Activated CD4-positive, alpha-beta memory T cell treated with anti-CD3 and anti-CD28 coated beads for 36 hours (primary cell): Measurements from ENCODE around the gene MORC3. TPM values are rescaled to one million over a fixed set of nuclear protein-coding genes. Genes with fewer than 3 reads are reported as not detected.
"Not testable (repeated sequence)": the region's sequence is repeated elsewhere in the genome, so short reads cannot be mapped to it uniquely, and the experiment has no call there.

ENCODE experiments used
- CTCF ChIA-PET: fragments of 350-600 bp; sonication (Branson Sonifier 250); formaldehyde crosslinking; loops from one replicate; lab custom pipeline; 2021; ENCODE audit warnings: antibody characterized with exemption, inconsistent platforms; lab: Charles Lee
- POLR2A ChIA-PET: fragments of 350-600 bp; sonication (Branson Sonifier 250); formaldehyde crosslinking; loops from one replicate; lab custom pipeline; 2021; ENCODE audit warnings: antibody characterized with exemption; lab: Charles Lee
- DNase-seq: peaks from one replicate; pipeline ENCODE4 v3.0.0-alpha.2; 2020
- H3K27ac Mint-ChIP-seq: one replicate; pipeline ENCODE4 v1.8.0; 2021; ENCODE audit warnings: mixed read lengths
- H3K27me3 Mint-ChIP-seq: one replicate; pipeline ENCODE4 v1.8.0; 2021; ENCODE audit warnings: mixed read lengths
- H3K36me3 Mint-ChIP-seq: one replicate; pipeline ENCODE4 v1.8.0; 2021; ENCODE audit warnings: mixed read lengths
- H3K4me1 Mint-ChIP-seq: one replicate; pipeline ENCODE4 v1.8.0; 2021; ENCODE audit warnings: low read depth, mixed read lengths
- H3K4me3 Mint-ChIP-seq: one replicate; pipeline ENCODE4 v1.8.0; 2021; ENCODE audit warnings: mild to moderate bottlenecking, mixed read lengths
- H3K9me3 Mint-ChIP-seq: one replicate; pipeline ENCODE4 v1.8.0; 2021; ENCODE audit warnings: mixed read lengths
- intact Hi-C: fragments of 100-400 bp; cut with micrococcal nuclease; formaldehyde crosslinking; loops from one replicate; pipeline ENCODE4 v1.15.1; 2023
- total RNA-seq, 2 experiments: library from RNA; stranded (reverse); gene quantifications; one replicate each; pipeline ENCODE4 v1.2.3, GENCODE V29; 2021

Gene MORC3
- total RNA-seq, 2 experiments from 2014 or later = 27.7 to 30.0 TPM

DNA sequence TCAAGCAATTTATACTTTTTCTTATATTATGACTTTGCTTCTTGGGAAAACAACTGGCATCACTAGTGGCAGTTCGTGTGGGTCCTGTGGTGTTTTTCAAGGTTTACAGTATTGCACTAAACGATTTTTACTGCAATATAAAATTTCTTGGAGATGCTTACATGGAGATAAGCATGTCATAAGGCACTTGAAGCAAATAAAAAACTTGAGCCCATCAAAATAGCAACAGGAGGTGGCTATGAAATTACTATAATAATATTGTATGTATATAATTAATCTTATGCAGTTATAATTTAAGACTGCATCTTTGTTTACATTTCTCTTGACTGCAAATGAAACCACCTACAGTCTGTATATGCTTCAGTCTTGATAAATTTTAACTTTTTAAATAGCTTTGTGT, 35.9 kb downstream of the MORC3 start:
- intact Hi-C loops = no loop called here
- Mint-ChIP-seq H3K27me3 (no peaks in the 10 kb centered on the region), H3K27ac (no peak overlapping the region), H3K9me3 (no peaks in the 10 kb centered on the region), H3K4me3 (no peak overlapping the region), H3K4me1 (peaks cover 2% of the 10 kb centered on the region), H3K36me3 (peaks cover 33% of the 10 kb centered on the region)
- no peak for DNase-seq
- ChIA-PET CTCF (no interaction called here), POLR2A (no interaction called here)

- Mint-ChIP-seq H3K27ac (no peak overlapping the region), H3K4me3 (no peak overlapping the region), H3K4me1 (peaks cover 2% of the 10 kb centered on the region), H3K27me3 (no peaks in the 10 kb centered on the region), H3K9me3 (no peaks in the 10 kb centered on the region), H3K36me3 (peaks cover 36% of the 10 kb centered on the region)
- ChIA-PET POLR2A (no interaction called here), CTCF (no interaction called here)
- intact Hi-C loops = no loop called here
- DNase-seq = no peak
These were observed 39.2 kb downstream of the MORC3 start for GRCh38 chr21:36359185-36359584.

DNA sequence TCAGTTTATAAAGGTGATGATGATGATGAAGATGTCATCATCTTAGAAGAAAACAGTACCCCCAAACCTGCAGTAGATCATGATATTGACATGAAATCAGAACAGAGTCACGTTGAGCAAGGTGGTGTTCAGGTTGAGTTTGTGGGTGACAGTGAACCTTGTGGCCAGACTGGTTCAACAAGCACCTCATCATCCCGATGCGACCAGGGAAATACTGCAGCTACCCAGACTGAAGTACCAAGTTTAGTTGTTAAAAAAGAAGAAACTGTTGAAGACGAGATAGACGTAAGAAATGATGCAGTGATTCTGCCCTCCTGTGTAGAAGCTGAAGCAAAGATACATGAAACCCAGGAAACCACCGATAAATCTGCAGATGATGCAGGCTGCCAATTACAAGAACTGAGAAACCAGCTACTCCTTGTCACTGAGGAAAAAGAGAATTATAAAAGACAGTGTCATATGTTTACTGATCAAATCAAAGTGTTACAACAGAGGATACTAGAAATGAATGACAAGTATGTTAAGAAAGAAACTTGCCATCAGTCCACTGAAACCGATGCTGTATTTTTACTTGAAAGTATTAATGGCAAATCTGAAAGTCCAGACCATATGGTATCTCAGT, 49.2 kb downstream of the MORC3 start:
- Mint-ChIP-seq H3K9me3 (no peaks in the 10 kb centered on the region), H3K4me3 (no peak overlapping the region), H3K4me1 (peaks cover 9% of the 10 kb centered on the region), H3K27me3 (no peaks in the 10 kb centered on the region), H3K27ac (peak overlapping the region; percentile 53), H3K36me3 (peaks cover 60% of the 10 kb centered on the region)
- CTCF ChIA-PET = interaction anchor here (0.9 kb wide), 1 partner anchor 109 kb away, joined by 3 read pairs; no protein-coding TSS in a partner anchor
- DNase-seq = no peak
- POLR2A ChIA-PET = interaction anchor here (0.6 to 1.0 kb wide), 2 partner anchors 22 to 111 kb away, joined by 3 to 4 read pairs; no protein-coding TSS in a partner anchor
- intact Hi-C loops = no loop called here

- H3K9me3 Mint-ChIP-seq = no peaks in the 10 kb centered on the region
- no peaks in the 10 kb centered on the region for H3K27me3 Mint-ChIP-seq
- ChIA-PET CTCF (no interaction called here), POLR2A (no interaction called here)
- no peak for DNase-seq
- intact Hi-C loops = no loop called here
- H3K27ac Mint-ChIP-seq = no peak overlapping the region
- H3K4me1 Mint-ChIP-seq = no peaks in the 10 kb centered on the region
- H3K36me3 Mint-ChIP-seq = peaks cover 28% of the 10 kb centered on the region
- no peak overlapping the region for H3K4me3 Mint-ChIP-seq
These were observed 56.0 kb downstream of the MORC3 start for GRCh38 chr21:36375994-36376393.

- H3K36me3 Mint-ChIP-seq = peaks cover 17% of the 10 kb centered on the region
- H3K9me3 Mint-ChIP-seq = no peaks in the 10 kb centered on the region
- intact Hi-C loops = no loop called here
- DNase-seq = no peak
- H3K4me3 Mint-ChIP-seq = no peak overlapping the region
- no peaks in the 10 kb centered on the region for H3K27me3 Mint-ChIP-seq
- H3K27ac Mint-ChIP-seq = no peak overlapping the region
- POLR2A ChIA-PET = no interaction called here
- peaks cover 3% of the 10 kb centered on the region for H3K4me1 Mint-ChIP-seq
- CTCF ChIA-PET = no interaction called here
These were observed 57.4 kb downstream of the MORC3 start for GRCh38 chr21:36377391-36377842.

DNA sequence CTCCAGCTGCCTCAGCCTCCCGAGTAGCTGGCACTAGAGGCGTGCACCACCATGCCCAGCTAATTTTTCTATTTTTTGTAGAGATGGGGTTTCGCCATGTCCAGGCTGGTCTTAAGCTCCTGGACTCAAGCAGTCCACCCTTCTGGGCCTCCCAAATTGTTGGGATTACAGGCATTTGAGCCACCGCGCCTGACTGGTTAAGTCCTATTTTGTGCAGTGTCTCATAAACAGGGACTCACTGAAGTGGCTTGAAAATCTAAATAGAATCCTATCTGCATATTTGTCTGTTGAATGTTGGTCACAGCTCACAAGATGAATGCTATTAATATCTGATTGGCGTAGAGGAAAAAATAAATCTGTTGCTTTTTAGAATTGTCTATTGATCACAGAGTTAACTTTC, 59.3 kb downstream of the MORC3 start:
- no peak overlapping the region for H3K27ac Mint-ChIP-seq
- H3K9me3 Mint-ChIP-seq = no peaks in the 10 kb centered on the region
- CTCF ChIA-PET = no interaction called here
- no peaks in the 10 kb centered on the region for H3K27me3 Mint-ChIP-seq
- intact Hi-C loops = no loop called here
- H3K4me3 Mint-ChIP-seq = no peak overlapping the region
- peaks cover 8% of the 10 kb centered on the region for H3K36me3 Mint-ChIP-seq
- POLR2A ChIA-PET = no interaction called here
- no peak for DNase-seq
- H3K4me1 Mint-ChIP-seq = peaks cover 3% of the 10 kb centered on the region

DNA sequence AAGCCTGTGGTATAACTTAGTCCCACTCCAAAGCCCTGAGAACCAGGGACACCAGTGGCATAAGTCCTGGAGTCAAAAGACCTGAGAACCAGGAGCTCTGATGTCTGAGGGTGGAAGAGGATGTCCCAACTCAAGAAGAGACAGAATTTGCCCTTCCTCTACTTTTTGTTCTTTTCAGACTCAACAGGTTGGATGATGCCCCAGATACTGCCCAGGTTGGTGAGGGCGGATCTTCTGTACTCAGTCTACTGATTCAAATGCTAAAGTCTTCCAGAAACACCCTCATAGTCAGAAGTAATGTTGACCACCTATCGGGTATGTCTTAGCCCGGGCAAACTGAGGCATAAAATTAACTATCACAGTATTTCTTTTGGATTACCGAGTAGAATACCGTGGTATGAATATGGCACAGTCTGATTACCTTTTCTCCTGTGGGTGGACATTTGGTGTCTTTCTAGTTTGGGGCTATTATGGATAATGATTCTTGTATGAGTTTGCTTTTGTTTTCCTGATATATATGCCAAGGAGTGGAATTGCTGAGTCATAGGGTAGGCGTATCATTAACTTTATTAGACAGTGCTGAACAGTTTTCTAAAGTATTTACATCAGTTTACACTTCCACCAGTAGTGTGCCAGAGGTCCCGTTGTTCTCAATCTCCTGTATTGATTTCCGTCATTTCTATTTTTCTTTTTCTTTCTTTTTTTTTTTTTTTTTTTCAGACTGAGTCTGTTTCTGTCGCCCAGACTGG, 62.0 kb downstream of the MORC3 start:
- Mint-ChIP-seq H3K27me3 (no peaks in the 10 kb centered on the region), H3K36me3 (peaks cover 7% of the 10 kb centered on the region), H3K4me3 (no peak overlapping the region), H3K27ac (peak overlapping the region; percentile 9), H3K4me1 (peaks cover 12% of the 10 kb centered on the region), H3K9me3 (no peaks in the 10 kb centered on the region)
- intact Hi-C loops = no loop called here
- ChIA-PET CTCF (interaction anchor here (1.3 kb wide), 1 partner anchor 166 kb away, joined by 3 read pairs; no protein-coding TSS in a partner anchor), POLR2A (no interaction called here)
- no peak for DNase-seq

DNA sequence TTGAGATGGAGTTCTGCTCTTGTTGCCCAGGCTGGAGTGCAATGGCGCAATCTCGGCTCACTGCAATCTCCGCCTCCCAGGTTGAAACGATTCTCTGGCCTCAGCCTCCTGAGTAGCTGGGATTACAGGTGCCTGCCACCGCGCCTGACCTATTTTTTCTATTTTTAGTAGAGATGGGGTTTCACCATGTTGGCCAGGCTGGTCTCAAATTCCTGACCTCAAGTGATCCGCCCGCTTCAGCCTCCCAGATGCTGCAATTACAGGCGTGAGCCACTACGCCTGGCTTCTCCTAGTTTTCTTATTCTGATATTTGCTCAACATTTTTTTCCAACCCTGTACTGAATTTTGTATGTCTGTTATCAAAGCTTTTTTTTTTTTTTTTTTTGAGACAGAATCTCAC, 62.7 kb downstream of the MORC3 start:
- intact Hi-C loops, POLR2A ChIA-PET, CTCF ChIA-PET, H3K36me3 Mint-ChIP-seq, DNase-seq, H3K27ac Mint-ChIP-seq, H3K9me3 Mint-ChIP-seq, H3K27me3 Mint-ChIP-seq, H3K4me3 Mint-ChIP-seq: not testable (repeated sequence)
- H3K4me1 Mint-ChIP-seq = peaks cover 17% of the 10 kb centered on the region

- Mint-ChIP-seq H3K27me3 (no peaks in the 10 kb centered on the region), H3K36me3 (peaks cover 22% of the 10 kb centered on the region), H3K9me3 (no peaks in the 10 kb centered on the region), H3K27ac (no peak overlapping the region), H3K4me1 (peaks cover 20% of the 10 kb centered on the region), H3K4me3 (no peak overlapping the region)
- POLR2A ChIA-PET = interaction anchor here (0.5 to 1.0 kb wide), 2 partner anchors 65 to 640 kb away, joined by 3 to 4 read pairs; partner anchors contain the start of gene MORC3
- DNase-seq = no peak
- CTCF ChIA-PET = interaction anchor here (0.9 kb wide), 1 partner anchor 211 kb away, joined by 3 read pairs; no protein-coding TSS in a partner anchor
- intact Hi-C loops = loop anchor here (1.0 to 2.0 kb wide), 2 partner anchors 64 to 229 kb away; partner anchors contain the start of genes DOP1B and MORC3
These were observed 64.9 kb downstream of the MORC3 start for GRCh38 chr21:36384885-36385232.

- H3K36me3 Mint-ChIP-seq = peaks cover 22% of the 10 kb centered on the region
- H3K4me3 Mint-ChIP-seq = peak within 1 kb of the TSS; percentile 84
- H3K27me3 Mint-ChIP-seq = no peaks in the 10 kb centered on the region
- CTCF ChIA-PET = interaction anchor here (0.9 kb wide), 1 partner anchor 233 kb away, joined by 3 read pairs; no protein-coding TSS in a partner anchor
- H3K27ac Mint-ChIP-seq = peak within 1 kb of the TSS; percentile 60
- peak; percentile 88 for DNase-seq
- intact Hi-C loops = loop anchor here (1.0 to 2.0 kb wide), 2 partner anchors 65 to 229 kb away; partner anchors contain the start of genes DOP1B and MORC3
- H3K4me1 Mint-ChIP-seq = peaks cover 20% of the 10 kb centered on the region
- POLR2A ChIA-PET = interaction anchor here (0.5 to 1.1 kb wide), 4 partner anchors 13 to 640 kb away, joined by 3 to 4 read pairs (median 4); partner anchors contain the start of gene MORC3
- no peaks in the 10 kb centered on the region for H3K9me3 Mint-ChIP-seq
These were observed 65.4 kb downstream of the MORC3 start, which contains the start of gene CHAF1B for GRCh38 chr21:36385233-36386030. Gene CHAF1B (plus strand): TSS chr21:36385392. CDS start chr21:36386137, 745 bp downstream.

DNA sequence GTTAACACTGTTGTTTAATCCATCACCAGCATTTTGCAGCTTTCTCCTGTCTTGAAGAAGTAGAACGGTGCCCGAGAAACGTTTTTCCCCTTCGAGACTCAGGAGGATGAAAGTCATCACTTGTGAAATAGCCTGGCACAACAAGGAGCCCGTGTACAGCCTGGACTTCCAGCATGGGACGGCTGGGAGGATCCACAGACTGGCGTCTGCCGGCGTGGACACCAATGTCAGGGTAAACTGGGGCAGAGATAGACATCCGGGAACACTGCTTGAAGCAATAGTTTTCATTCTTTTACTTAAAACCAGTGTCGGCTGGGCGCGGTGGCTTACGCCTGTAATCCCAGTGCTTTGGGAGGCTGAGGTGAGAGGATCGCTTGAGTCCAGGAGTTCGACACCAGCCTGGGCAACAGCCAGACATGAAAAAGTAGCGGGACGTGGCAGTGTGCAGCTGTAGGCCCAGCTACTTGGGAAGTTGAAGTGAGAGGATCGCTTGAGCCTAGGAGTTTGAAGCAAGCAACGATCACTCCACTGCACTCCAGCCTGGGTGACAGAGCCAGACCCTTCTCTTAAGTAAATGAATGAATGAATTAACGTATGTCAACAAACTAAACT, 66.1 kb downstream of the MORC3 start:
- CTCF ChIA-PET = interaction anchor here (0.9 kb wide), 1 partner anchor 233 kb away, joined by 3 read pairs; no protein-coding TSS in a partner anchor
- Mint-ChIP-seq H3K27me3 (no peaks in the 10 kb centered on the region), H3K36me3 (peaks cover 24% of the 10 kb centered on the region), H3K9me3 (no peaks in the 10 kb centered on the region), H3K4me3 (peak overlapping the region; percentile 84), H3K27ac (no peak overlapping the region), H3K4me1 (peaks cover 20% of the 10 kb centered on the region)
- intact Hi-C loops = no loop called here
- no peak for DNase-seq
- POLR2A ChIA-PET = interaction anchor here (0.7 to 1.1 kb wide), 2 partner anchors 13 to 212 kb away, joined by 4 read pairs; no protein-coding TSS in a partner anchor
